Stimulated activated CD8-positive, alpha-beta memory T cell treated with anti-CD3 and anti-CD28 coated beads, Interleukin-15, amount 100 ng/mL, for 48 hours (primary cell): Measurements from ENCODE around the gene PPCDC.

Experiments used
- DNase-seq, 2 donors: peaks; one replicate each; pipeline ENCODE4 v3.0.0-alpha.2; 2020; ENCODE audit warnings: low read depth in 2 of 2

Gene PPCDC

DNA sequence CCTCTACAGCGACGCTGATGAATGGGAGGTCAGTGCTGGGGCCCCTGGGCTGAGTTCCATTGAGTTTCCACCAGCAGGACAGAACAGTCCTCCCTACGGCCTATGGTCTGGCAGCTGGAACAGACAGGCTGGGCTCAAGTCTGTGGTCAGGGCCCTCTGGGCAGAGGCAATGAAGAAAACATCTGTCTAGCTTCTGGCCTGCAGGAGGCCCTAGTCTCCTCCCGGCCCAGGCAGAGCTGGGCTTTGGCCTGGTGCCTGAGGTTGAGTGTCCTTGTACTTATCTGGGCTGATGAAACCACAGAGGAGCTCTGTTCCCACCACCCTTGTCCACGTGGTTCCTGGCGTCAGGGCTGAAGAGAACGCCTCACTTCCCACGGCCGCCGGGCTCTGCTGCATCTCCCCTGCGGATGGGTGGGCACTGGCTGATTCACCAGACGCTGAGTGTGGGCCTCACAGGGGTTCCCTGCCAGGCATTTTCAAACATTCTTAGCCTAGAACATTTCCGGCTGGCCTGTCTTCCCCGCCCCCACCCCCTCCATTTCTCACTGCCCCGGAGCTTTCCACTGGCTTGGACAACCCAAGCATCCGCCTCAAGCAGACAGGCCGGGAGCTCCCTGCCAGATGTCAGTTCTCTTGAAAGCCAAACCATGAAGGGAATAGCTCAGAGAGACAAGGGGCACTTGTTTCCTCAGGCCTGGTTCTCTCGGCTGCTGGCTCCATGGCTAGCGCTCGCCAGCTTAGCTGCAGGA is 20.3 kb downstream of the PPCDC start:
- no peak for DNase-seq

DNA sequence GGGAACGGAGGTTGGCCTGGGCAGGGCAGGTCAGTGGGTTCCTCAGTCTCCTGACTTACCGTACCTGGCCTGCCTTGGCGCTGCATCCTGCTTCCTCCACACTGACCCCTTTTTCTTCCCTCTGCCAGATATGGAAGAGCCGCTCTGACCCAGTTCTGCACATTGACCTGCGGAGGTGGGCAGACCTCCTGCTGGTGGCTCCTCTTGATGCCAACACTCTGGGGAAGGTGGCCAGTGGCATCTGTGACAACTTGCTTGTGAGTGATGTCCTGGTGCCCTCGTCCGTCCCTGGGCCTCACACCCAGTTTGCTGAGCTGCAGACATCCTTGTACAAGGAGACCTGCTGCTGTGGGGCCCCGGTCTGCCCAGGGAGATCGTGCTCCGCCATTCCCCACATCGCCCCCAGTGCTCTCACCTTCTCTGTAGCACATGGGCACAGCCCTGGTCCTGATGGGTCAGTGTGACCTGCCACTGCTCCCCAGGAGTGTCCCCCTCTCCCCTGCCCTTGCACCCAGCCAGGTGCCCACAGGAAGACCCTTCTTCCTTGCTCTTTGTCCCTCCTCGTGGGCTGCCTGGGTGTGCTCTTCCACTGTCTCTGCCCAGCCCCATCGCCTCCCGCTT is 21.0 kb downstream of the PPCDC start:
- DNase-seq, result no peak

DNA sequence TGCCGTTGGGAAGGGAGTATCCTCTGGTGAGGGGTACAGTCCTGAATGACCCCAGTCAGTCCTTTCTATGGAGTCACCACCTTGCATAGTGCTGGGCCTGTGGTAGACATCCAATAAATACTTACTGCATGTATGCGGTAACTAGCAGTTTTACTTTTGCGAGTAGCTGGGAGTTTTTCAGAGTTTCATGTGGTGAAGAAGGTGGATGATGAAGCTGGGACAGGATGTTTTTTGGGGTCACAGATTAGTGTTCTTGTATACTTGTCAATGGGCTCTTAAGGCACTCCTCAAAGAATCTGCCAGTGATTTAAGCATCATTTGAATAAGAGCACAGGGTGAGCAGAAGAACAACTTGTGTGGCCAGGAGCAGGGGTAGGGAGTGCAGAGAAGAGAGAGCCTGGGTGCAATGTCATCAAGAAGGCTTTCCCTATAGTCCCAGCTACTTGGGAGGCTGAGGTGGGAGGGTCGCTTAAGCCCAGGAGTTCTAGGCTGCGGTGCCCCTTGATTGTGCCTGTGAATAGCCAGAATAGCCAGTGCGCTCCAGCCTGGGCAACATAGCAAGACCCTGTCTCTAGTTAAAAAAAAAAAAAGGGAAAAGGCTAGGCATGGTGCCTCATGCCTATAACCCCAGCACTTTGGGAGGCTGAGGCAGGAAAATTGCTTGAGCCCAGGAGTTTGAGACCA is 22.1 kb downstream of the PPCDC start:
- DNase-seq, result no peak

DNA sequence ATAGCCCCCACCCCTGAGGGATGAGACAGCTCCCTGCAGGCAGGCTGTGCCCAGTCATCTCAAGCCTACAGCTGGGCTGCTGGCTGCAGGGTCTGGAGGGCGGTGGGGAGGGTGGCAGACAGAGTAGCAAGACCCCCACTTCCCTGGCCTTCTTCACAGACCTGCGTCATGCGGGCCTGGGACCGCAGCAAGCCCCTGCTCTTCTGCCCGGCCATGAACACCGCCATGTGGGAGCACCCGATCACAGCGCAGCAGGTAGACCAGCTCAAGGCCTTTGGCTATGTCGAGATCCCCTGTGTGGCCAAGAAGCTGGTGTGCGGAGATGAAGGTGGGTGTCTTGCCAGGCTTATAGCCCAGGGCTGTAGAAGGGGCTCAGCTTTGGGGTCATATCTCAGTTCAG is 25.0 kb downstream of the PPCDC start:
- DNase-seq, result no peak

DNA sequence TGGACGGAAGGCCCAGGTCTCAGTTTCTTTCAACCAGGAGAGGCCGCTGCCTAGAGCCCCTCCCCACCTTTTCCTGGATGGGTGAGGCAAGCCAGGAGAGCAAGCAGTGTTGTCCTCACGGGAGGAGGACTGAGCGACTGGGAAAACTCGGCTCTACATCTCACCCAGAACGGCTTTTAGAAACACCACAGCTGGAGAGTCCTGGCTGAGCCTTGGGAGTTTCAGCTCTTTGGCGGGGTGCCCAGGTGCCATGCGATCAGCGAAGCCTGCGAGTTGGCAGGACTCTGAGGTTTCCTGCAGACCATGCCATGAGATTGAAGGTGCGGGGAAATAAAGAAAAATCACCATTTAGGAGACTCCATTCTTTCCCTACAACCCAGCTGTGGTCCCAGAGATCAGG is 26.0 kb downstream of the PPCDC start:
- no peak for DNase-seq

DNA sequence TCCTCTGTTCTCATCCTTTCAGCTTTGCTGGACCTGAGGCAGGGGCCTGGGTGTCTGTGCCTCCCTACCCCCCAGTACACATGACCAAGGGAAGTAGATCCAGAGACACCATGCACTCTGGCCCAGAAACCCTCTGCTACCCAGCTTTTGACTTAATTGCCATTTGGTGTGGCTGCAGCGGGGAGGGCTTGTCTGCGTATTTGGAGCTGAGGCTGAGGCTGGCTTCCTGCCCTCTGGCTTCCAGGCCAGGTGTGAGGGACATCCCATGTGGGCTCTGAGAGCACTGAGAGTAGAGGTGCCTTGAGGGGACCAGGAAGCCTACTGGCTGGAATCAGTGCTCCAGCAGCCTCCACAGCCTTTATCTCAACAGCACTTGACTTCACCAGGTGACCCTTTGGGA is 26.9 kb downstream of the PPCDC start:
- DNase-seq, result no peak

DNA sequence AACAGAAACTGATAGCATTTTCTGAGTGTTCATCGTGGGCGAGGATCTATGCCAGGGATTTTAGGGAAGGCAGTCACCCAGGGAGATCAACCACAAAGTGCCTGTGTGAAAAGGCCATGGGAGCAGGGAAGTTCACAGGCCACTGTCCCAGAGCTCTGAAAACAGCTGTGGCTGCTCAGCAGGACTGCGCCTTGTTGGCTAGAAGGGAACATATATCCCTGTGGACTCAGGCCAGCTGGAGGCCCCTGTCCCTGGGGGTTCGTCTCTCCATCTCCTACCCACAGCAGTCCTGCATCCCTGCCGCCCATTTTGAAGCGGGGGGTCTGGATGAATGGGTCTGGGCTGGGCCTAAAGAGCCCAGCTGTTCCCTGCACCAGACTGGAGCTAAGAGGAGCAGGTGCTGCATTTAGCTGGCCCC is 27.8 kb downstream of the PPCDC start:
- no peak for DNase-seq

DNA sequence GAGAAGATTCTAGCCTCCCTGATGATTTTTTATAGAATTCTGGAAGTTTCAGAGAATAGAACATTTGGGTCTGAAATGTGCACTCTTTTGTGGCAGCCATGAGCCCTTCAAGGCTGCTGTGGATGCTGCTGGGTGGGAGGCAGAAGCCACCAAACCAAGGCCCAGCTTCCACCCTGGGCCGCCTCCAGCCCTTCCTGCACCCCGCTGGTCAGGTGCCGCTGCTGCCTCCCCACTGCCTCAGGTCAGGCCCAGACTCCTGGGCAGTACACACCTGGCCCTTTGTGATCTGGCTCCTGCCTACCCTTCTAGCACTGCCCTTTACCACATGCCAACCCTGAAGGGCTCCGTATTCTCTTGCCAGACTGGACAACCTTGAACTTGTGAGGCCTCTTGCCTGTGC is 28.3 kb downstream of the PPCDC start:
- DNase-seq, result no peak

DNA sequence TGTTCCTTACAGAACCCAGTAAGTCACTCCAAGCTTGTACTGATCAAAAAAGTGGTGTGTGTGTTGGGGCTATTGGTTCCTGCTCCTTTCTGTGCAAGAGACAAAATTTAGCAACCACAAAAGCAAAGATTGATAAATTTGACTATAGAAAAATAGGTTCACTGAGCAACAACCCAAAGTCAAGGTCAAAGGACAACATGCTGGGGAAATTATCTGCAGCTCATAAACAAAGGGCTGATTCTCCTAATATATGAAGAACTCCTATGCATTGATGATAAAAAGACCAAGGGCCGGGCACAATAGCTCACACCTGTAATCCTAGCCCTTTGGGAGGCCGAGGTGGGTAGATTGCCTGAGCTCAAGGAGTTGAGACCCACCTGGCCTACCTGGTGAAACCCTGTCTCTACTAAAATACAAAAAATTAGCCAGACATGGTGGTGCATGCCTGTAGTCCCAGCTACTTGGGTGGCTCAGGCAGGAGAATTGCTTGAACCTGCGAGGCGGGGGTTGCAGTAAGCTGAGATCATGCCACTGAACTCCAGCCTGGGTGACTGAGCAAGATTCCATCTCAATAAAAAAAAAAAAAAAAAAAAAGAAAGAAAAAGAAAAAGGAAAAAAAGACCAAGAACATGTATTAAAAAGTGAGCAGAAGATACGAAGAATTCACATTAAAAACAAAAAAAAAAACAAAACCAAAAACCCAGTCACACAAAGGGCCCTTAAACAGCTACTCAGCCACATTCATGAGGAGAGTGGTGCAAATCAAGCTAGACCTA is 29.8 kb downstream of the PPCDC start:
- DNase-seq, result no peak

DNA sequence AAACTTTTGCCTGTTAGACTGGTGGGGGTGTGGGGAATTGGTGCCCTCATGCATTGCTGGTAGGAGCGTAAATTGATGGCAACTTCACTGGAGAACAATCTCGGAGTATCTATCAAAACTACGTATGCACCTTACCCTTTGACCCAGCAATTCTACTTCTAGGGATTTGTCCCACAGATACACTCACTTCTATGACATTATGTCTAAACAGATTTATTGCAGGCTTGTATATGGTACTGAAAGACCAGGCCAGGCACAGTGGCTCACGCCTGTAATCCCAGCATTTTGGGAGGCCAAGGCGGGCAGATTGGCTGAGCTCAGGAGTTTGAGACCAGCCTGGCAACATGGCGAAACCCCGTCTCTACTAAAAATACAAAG is 30.3 kb downstream of the PPCDC start:
- no peak for DNase-seq

DNA sequence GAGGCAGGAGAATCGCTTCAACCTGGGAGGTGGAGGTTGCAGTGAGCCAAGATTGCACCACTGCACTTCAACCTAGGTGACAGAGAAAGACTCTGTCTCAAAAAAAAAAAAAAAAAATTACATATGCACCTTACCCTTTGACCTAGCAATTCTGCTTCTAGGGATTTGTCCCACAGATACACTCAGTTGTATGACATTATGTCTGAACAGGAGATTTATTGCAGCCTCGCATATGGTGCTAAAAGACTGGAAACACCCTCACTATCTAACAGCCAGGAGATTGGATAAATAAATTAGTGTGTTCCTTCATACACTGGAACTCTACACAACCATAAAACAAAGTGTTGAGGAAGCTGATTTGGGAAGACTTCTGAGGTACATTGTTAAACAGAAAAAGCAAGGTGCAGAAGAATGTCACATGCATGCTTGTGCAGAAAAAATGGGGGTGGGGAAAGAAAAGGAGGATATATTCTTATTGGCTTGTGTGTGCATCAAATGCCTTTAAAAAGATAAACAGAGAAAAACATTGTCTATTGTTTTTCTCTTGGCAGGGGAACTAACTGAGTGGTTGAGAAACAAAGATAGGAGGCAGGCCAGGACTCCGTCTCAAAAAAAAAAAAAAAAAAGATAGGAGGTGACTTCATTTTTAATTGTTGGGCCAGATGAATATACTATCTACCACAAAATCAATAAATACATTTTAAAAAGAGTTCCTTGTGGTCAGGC is 30.9 kb downstream of the PPCDC start:
- DNase-seq, result no peak

DNA sequence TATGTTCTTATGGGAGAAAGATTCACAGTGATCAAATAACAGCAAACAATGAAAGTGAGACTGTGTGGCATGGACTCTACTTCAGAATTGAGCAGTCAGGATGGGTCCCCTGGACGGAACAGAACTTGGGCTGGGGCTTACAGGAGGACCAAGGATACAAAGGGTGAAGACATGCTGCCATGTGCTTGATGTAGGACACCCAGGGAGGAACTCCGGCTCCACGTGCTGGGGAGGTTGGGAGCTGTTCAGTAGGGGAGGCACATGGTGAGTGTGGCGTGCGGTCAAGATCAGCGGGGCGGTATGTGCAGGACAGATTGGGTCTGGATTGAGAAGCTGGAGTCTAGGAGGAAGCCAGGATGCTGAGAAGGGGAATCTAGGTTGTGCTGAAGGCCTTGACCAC is 32.6 kb downstream of the PPCDC start:
- no peak for DNase-seq

DNA sequence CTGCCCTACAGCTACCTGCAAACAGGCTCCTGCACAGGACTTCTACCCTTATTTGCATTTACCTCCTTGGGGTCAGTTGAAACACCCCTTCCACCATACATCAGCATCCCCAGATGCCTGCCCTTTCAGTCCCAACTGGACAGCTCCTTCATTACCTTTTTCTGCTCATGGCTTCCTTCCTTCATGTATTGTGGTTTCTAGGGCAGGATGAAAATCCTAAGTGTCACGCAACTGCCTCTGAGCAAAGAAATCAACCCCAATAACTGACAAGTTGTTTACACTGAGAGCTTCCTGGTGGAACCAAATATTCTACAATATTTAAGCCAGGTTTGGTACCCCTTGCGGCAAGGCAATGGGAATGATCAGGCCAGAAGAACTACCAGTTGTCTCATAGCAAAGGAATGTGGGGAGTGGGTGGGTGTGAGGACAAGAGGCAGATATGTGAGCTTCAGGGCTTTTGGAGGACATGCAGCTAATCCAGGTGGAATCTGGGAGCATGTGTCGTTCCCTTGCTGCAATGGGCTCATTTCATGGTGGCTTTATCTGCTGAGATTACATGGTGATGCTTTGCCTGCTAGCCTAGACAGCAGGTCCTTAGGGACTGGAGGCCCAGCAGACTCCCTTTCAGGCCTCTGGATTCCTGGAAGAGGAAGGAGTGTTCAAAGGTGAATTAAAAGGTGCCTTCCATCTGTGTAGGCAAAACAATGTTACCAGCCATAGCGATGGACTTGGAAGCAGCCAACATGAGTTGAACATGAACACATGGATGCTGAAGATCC is 34.9 kb downstream of the PPCDC start:
- no peak for DNase-seq

DNA sequence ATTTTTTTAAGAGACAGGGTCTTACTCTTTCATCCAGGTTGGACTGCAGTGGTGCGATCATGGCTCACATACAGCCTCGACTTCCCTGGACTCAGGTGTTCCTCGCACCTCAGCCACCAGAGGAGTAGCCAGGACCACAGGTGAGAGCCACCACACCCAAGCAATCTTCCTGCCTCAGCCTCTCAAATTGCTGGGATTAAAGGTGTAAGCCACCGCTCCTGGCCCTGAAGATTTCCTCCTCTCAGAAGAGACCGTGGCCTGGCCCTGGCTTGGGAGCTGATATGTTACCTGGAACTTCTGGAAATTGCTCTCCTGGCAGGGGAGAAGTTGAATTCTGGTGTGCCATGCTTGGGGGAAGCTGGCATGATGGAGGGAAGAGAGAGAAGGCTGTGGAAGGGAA is 36.2 kb downstream of the PPCDC start:
- no peak for DNase-seq

DNA sequence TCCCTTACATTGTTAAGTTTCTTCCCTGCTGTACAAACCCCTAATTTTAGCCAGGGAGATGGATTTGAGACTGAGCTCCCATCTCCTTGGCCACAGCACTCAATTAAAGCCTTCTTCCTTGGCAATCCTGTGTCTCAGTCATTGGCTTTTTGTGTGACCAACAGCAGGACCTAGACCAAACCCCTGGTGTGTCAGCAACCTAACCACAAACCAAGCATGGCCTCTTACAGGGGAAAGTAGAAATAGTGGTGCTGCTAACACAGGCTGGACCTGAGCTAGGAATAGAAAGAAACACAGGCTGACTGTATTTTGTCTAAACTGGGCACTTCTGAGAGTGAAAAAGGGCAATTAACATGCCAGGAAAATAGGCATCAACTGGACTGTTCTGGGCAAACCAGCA is 37.9 kb downstream of the PPCDC start:
- no peak for DNase-seq

DNA sequence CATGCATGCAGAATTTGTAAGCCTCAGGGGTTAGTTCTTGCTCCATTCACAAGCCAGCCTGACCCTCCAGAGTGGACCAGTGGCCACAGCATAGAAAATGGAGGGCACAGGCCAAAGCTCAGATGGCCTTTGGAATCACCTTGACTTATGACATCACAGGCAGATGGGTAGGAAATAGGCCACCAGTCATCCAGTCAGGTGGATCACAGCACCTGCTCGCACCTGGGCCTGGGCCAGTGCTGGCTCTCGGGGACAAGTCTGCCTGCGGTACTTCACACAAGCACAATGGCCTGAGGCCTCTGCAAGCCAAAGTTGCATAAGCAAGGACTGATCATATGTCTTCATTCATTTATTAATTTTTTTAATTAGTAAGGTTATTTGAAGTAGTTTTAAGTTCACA is 39.3 kb downstream of the PPCDC start:
- no peak for DNase-seq

DNA sequence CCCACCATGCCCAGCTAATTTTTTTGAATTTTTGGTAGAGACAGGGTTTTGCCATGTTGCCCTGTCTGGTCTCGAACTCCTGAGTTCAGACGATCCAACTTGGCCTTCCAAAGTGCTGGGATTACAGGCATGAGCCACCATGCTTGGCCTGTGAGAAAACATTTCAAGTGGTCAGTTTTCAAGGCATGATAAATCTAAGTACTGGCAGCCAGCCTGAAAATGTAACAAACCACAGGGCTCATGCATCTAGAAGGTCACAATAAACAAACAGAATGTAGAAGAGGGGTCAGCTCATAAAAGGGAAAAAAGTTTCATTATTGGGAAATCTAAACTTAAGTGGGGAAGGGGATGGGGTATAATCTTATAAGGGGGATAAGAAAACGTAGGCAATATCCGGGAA is 39.9 kb downstream of the PPCDC start:
- DNase-seq, result no peak

DNA sequence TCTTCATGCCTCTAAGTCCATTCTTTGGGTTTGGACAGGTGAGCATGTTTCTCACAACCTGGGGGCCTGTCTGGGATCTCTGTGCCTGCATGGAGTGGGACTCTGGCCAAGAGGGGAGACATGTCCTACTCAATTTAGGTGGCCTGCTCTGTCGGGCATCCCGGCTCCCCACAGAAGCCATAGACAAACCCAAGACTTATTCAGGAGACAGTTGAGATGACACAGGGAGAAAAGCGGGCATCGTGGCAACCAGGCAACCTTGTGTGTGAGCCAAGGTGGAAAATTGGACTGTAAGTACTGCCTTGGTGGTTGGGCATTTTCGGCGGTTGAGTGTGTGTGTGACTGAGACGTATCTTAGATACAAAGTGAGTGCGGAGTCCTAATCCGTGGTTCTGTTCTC is 40.5 kb downstream of the PPCDC start:
- DNase-seq, result no peak

DNA sequence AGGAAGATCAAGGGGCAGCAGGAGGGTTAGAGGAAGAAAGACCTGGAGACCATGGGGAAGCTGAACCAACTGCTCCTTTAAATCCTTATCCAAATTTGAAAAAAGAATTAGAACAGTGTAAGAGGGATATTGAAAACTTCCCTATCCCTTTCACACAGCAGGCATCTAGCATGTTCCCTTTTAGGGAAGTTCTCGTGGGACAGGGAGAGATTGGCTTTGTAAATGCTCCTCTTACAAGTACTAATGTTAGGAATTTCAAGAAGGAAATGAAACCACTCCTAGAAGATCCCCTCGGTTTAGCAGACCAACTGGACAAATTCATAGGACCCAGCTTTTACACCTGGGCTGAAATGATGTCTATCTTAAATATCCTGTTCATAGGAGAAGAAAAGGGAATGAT is 41.5 kb downstream of the PPCDC start:
- no peak for DNase-seq

DNA sequence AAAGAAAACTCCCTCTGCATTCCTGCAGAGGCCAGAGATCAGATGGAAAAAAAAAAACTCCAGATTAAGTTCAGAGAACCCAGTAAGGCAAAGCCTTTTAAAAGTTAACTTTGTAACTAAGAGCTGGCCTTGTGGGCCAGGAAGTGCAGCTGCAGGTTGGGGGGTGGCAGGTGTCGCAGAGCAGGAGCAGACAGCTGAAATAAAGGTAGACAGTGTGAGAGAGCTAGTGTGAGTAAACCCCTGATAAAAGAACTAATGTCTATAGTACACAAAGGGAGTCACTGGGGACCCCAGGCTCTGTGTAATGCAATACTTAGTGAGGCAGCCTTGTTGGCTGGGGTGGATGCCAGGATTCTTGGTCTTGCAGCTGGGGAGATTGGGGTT is 42.1 kb downstream of the PPCDC start:
- DNase-seq, result no peak

DNA sequence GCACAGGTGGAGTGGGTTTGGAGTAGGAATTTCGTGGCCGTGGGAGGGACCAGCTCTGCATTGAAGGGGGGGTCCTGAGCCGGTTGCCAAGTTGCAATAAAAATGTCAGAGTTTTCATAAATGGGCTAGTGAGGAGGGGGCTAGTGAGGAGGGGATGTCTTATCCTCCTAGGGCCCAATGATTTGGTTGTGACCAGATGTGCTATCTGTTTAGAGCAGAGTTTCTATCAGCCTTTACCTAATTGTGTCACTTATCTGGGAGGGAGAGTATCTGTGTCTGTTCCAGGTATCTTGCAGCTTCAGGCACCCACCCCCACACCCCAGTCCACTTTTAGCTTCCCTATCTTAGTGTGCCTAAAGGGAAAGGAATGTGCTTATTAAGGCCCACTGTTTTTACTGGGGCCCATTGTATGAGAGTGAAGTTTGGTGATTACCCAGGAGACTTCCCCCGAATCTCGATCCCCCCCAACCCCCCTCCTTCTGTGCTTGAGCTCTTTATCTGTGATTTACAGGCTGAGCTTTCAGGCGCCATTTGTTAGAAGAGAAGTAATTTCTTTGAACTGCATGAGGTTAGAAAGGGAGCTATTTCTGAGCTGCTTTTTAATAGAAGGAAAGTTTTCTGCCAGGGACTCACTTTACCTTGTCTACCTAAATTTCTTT is 42.6 kb downstream of the PPCDC start:
- no peak for DNase-seq
